Measurements from ENCODE around the gene ZNF646. TPM values are rescaled to one million over a fixed set of nuclear protein-coding genes. Genes with fewer than 3 reads are reported as not detected.

Gene ZNF646
- total and polyA plus RNA-seq, 2 of the 13 experiments (the other 11 are each of a cell fraction or from before 2014, with no cell fraction given): 3.4 to 10.9 TPM

- 0 out of 2 replicates have a peak, but pooled peaks have one; percentile 54 for TF ChIP-seq PRDM10 (CRISPR knock-in tag; IDR thresholded peaks at IDR 0.05; ENCODE audit: low read depth)
- no peak for TF ChIP-seq ZNF546 (CRISPR knock-in tag; conservative IDR thresholded peaks at IDR 0.05)
- TF ChIP-seq KDM5A (IDR thresholded peaks at IDR 0.05; ENCODE audit: borderline replicate concordance, low read length): peak; percentile 96
- TF ChIP-seq TRIM24 (CRISPR knock-in tag; IDR thresholded peaks at IDR 0.05): no peak
- TF ChIP-seq FOXO1 (CRISPR knock-in tag; IDR thresholded peaks at IDR 0.05): peak; percentile 51; the same call in 1 of the 2 replicates
- peak; percentile 98 for TF ChIP-seq GMEB1 (CRISPR knock-in tag; IDR thresholded peaks at IDR 0.05; ENCODE audit: borderline replicate concordance)
- peak; percentile 75; the same call in 1 of the 2 replicates for TF ChIP-seq PCBP1 (IDR thresholded peaks at IDR 0.05; ENCODE audit: borderline replicate concordance, low read depth, low read length)
- peak; percentile 69; the same call in 1 of the 2 replicates for TF ChIP-seq ZMYM4 (CRISPR knock-in tag; IDR thresholded peaks at IDR 0.05)
- TF ChIP-seq NCOR1 (IDR thresholded peaks at IDR 0.05; ENCODE audit: borderline replicate concordance, low read length): peak; percentile 37; the same call in 1 of the 2 replicates
- no peak for TF ChIP-seq ZNF569 (CRISPR knock-in tag; IDR thresholded peaks at IDR 0.05; ENCODE audit: borderline replicate concordance)
- TF ChIP-seq ZBTB37 (CRISPR knock-in tag; IDR thresholded peaks at IDR 0.05): no peak
- TF ChIP-seq E2F5 (CRISPR knock-in tag; conservative IDR thresholded peaks at IDR 0.05): peak; percentile 87; the same call in 1 of the 2 replicates
- TF ChIP-seq ELF4 (CRISPR knock-in tag; IDR thresholded peaks at IDR 0.05; ENCODE audit: borderline replicate concordance): no peak
- TF ChIP-seq USF2 (IDR thresholded peaks at IDR 0.05; ENCODE audit: low read depth, low read length): no peak
- no peak; the same call in 1 of the 2 replicates for TF ChIP-seq USF2 (CRISPR knock-in tag; IDR thresholded peaks at IDR 0.05; ENCODE audit: borderline replicate concordance)
- peak; percentile 82 for TF ChIP-seq ATF7-NPFF (CRISPR knock-in tag; IDR thresholded peaks at IDR 0.05; ENCODE audit: low read depth)
- 0 out of 2 replicates have a peak, but pooled peaks have one; percentile 56 for TF ChIP-seq STAT5B (CRISPR knock-in tag; IDR thresholded peaks at IDR 0.05)
Observed at GRCh38 chr16:31117384-31118222, 43.4 kb downstream of the ZNF646 start, which contains the start of gene KAT8 (continued).
